GM19238 (cell line): ENCODE results near the gene SENP1.
"Not testable (repeated sequence)": the region's sequence is repeated elsewhere in the genome, so short reads cannot be mapped to it uniquely, and the experiment has no call there.

ENCODE experiments used
- DNase-seq: peaks from one replicate; pipeline ENCODE4 v3.0.0; 2011; ENCODE audit warnings: low spot score; ENCODE audit not compliant: insufficient read length

SENP1 gene

DNA sequence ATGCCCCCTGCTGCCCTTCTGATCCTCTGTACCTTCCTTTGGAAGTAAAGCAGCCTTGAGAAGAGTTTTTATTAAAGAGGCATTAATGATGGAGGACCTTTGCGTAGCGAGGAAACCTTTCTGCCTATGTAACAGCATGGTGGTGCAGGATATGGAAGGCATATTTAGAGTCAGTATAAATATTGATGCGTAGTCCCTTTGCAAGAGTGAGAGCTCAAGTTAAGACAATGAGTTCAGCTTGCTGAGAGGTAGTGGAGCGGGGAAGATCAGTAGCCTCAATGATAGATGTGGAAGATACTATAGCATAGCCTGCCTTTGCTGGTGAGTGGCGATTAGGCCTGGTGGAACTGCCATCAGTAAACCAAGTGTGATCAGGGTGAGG, 5.4 kb upstream of the SENP1 start:
- not testable (repeated sequence) for DNase-seq

DNA sequence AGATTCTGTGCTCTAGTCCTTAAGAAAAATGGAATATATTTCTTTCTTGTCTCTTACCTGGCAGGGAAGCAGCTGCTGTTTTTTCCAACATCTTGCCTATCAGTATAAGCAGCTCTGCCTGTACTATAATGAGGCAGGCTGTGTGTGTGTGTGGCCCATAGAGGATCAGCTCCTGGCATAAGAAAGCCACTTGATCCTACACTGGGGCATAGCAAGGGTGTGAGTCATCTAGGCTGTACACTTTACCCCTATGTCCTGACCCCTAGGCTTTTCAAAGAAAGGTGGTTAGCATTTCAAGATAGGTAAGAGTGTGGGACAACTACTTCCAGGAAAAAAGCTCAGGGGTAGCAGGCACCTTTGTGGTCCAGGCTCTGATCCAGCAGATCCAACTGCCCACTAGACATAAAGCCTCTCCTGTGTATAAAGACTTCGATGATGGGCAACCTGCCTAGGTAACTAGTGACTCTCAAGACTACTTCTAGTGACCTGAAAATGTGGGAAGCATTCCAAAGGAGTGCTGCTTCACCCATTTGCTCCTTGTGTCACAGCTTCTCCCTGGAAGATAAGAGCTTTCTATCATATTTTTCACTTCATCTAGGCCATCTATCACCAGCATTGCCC, 4.9 kb upstream of the SENP1 start:
- DNase-seq = no peak

DNA sequence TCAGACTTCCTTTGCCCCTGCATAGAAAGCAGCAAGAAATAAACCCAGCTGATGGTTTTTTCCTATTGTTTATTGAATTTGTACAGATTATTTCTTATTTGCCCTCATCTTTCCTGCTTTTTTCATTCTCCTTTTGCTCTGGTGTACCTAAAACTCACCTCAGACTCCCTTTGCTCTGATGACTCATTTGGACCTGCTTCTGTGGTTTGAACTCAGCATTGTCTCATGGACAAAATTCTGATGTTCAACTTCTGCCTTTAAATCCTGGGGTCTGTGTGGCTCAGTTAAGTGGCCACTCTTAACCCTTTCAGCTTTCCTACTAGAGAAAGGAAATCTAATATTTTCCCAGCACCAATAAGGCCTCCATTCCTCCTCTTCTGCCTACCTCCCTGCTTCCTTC, 3.5 kb upstream of the SENP1 start:
- no peak for DNase-seq

DNA sequence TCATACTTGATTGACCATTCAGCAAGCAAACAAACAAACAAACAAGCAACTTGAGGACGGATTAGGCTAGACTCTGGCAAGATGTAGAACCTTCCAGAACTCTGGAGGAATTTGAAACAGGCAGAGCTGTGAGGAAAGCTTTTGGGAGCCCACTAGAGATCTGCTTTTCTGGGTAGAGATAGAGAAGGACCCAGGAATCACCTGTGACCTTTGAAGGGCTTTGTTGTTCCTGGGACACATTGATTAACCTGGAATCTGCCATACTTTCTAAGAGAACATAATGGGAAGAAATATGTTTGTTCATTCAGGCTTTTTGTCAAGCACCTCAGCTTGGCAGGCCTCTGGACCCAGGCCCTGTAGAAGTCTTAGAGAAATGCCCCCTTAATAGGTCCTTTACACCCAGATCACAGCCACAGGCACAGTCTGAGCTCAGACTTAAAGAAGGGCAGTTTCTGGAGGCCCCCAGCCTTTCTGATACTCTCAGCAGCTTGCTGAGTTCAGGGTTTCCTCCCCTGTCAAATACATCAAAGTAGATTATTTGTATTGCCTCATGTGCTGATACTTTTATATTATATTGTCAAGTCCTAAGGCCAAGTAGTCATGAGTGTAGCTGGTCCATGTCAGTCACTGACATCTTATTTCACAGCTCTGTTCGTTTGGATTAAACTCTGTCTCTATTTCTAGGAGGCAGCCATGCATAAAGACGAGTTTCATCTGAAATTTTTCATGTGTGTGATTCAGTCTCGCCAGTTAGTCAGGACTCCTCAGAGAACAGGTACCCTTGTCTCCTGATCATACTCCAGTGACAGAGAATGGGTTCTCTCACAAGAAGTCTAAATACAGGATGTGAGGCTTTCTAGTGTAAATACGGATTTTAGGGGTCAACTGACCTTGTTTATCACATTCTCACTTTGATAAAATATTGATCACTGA, 1.1 kb upstream of the SENP1 start:
- DNase-seq = no peak

DNA sequence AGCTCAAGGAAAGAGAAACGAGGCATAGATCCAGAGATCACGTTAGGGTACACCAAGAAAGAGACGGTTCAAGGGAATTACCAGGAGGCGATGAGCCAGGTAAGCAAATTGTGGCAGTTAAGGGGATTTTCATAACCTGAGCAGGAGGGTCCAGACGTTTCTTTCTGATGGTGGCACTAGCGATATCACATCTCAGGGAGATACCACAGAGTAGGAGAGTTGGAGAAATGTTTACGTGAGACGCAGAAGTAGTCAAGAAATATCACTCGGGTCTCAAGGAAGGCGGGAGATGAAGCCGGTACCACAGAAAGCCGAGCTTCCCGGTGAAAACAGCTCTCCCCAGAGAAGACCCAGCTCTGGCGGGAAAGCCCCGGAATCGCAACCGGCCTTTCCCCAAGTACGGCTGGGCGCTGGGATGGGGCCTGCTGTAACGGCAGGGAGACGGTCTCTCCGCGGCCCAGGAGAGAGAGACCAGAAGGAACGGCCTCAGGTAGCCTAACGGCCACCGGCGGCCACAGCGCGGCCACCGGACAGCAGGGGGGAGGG, 485 bp downstream of the SENP1 start:
- peak; percentile 15 for DNase-seq

DNA sequence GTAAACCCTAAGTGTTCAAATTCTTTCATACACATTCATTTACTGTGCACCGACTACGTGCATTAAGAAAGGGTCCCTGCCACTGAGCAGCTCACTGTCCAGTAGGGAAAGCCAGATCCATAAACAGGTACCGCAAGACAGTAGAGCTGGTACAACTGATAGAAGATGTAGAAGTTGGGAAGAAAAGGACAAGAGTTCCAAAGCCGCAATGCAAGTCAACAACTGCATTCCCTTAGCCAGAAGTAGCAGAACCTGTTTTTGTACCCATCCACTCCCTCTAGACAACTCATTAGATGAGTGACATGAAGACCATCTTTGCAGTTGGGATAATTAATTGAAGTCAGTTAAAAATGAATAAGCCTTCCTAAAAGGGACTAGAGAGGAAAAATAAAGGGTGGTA, 1.3 kb downstream of the SENP1 start:
- no peak for DNase-seq

DNA sequence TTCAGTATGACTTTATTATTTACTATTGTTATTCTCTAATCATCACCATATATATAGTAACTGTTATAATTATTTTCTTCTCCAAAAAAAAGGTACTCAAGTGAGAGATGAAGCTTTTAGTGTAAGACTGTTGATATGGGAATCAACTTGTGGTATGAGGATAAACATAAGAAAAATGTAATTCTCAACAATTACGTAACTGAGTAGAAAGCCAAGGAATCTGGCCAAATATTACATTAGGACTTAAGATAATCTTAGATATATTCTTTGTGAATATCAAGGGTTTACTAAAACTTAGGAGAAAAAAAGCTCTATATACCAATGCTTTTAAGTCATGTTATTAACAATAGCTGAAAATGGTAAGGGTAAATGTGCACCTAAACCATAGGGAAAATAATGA, 13.3 kb downstream of the SENP1 start:
- DNase-seq = no peak

DNA sequence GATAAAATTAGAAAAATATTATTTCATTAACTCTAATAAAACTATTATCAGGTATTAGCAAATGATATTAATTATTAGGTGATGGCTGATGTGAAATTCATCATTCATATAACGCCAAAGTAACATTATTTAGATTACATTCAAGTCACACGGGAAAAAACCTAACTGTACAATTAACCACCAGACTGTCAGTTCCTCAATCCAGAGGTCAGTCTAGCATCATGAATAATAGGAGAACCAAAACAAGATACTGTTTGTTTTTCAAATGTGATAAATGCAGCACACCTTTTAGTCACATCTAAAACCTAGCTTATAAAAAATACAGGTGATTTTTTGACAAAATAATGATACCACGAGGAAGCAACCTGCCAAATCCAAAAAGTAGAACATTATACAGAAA, 19.6 kb downstream of the SENP1 start:
- no peak for DNase-seq

DNA sequence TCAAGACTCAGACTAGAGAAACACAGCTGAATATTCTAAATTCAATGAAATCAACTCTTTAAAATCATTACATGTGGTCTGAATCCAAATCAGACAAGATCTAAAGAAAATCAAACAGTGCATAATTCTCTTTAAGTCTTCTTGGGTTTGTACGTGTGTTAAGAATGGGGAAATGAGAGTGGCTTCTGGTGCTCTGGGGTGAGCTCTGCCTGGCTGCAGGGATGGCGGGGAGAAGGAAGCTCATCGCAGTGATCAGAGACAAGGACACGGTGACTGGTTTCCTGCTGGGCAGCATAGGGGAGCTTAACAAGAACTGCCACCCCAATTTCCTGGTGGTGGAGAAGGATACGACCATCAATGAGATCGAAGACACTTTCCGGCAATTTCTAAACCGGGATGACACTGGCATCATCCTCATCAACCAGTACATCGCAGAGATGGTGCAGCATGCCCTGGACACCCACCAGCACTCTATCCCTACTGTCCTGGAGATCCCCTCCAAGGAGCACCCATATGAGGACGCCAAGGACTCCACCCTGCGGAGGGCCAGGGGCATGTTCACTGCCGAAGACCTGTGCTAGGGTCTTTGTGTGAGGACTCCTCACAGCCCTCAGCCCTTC, 20.9 kb downstream of the SENP1 start:
- DNase-seq = no peak

DNA sequence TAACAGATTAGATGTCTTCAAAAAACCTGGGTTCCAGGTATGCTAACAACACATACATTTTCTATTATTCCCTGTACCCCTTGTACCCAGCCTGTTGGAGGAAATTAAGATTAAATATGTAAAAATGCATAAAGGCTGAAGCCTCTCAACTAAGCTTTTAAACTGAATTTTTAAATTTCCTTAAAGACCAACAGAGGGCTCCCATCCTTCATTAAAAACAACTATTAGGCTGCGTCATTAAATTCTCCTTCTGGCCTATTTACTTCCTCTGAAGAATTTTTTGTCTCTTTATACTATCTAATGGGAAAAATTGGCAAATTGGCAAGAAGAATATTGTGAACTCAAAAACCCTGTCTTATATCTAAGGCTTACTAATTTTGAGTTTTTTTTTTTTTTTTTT, 21.8 kb downstream of the SENP1 start:
- no peak for DNase-seq

DNA sequence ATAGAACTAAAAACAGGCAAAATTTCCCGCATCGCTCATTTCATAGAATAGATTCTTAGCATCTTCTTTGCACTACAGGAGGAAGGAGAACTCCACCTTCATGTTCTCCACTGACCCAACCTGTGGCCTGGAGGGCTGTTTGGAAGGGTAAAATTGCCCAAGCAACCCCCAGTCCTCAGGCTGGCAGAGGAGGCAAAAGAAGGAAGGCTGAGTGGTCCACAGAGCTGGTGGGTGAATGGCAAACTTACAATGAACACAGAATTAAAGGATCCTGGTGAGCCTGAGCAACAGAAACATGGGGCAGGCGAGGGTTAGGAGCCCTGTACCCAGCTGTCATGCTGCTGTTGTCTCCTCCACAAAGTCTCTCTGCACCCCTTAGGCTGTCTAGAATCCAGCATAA, 25.1 kb downstream of the SENP1 start:
- no peak for DNase-seq

DNA sequence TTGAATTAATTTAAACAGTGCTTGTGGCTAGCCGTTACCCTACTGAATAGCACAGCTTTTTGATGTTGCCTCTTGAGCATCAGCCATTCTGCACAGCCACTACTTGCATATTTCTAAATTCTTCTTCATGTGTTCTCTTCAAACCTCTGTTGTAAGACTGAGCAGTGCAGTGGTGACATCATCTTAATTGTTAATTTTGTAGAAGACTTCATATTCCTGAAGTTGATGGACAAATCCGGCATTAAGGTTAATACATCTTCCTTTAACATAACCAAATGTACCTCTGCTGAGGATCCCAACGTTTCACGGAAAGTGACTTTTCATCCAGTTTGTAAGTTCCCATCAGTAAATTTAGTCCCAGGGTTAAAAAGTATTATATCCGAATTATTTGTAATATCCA, 25.6 kb downstream of the SENP1 start:
- DNase-seq = no peak

DNA sequence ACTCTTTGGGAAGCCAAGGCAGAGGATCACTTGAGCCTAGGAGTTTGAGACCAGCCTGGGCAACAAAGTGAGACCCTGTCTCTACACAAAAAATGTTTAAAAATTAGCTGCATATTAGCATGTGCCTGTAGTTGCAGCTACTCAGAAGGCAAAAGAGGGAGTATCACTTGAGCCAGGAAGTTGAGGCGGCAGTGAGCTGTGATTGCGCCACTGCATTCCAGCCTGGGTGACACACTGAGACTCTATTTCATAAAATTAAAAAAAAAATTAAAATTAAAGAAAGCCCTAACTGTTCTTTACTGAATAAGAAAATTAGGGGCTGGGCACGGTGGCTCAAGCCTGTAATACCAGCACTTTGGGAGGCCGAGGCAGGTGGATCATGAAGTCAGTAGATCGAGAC, 27.0 kb downstream of the SENP1 start:
- DNase-seq = no peak

DNA sequence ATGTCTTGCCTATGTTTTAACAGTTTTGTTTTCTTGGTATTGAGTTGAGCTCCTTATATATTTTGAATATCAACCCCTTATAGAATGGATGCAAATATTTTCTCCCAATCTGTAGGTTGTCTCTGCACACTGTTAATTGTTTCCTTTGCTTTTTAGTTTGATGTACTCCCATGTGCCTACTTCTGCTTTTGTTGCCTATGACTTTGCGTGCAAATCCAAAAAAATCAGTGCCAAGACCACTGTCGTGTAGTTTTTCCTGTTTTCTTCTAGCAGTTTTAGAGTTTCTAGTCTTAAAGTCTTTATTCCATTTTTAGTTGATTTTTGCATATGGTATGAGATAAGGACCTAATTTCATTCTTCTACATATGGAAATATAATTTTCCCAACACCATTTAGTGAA, 28.8 kb downstream of the SENP1 start:
- DNase-seq = no peak

DNA sequence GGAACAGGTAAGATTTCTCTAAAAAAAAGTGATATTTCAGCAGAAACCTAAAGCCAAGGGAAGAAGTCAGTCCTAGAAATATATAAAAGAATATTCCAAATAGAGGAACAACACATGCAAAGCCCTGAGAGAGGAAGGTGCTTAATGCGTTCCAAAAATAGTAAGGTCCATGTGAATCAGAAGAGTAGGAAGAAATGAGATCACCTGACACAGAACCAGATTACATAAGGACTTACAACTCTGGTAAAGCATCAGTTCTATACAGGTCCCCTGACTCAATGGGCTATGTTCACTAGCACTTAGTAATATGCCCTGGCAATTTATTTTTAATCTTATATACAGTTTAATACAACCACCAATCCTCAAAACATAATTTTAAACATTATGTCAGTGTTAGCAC, 30.0 kb downstream of the SENP1 start:
- DNase-seq = no peak

DNA sequence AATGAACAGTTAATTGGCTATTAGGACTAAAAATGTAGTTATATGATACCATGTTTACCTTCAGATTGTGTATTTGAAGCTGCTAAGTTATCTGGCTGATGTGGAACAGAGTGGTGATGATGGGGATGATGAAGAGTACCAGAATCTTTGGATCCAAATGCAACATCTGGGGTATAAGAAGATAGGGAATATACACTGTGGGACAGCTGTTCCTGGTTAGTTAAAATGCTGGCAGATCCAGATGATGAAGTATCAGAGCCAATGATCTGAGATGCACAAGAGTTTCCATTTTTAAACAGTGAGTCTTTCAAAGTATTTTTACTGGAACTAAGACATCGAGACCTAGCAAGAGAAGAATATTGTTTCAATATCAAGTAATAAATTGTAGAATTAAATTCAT, 31.6 kb downstream of the SENP1 start:
- DNase-seq = no peak

DNA sequence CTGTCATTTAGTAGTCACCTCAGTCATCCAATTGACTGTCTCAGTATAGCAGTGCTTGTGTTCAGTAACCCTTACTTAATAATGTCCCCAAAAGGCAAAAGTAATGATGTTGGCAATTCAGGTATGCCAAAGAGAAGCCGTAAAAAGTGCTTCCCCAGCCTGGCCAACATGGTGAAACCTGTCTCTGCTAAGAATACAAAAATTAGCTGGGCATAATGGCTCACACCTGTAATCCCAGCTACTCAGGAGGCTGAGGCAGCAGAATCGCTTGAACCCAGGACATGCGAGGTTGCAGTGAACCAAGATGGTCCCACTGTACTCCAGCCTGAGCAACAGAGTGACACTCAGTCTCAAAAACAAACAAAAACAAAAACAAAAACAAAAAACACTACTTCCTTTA, 33.6 kb downstream of the SENP1 start:
- no peak for DNase-seq

DNA sequence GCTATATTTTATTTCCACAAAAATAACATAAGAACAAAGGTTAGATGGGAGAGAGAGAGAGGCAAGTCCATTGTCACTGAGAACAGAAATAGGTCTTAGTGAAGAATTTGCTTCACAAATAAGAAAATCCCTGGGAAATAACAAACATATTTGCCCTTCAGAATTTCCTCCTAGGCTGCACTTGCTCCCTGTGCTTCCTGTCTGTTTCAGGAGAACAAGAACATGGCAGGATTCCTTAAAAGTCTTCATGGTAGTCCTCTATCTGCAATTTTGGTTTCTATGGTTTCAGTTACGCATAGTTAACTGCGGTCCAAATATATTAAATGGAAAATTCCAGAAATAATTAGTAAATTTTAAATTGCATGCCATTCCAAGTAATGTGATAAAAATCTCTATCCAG, 34.1 kb downstream of the SENP1 start:
- no peak for DNase-seq

DNA sequence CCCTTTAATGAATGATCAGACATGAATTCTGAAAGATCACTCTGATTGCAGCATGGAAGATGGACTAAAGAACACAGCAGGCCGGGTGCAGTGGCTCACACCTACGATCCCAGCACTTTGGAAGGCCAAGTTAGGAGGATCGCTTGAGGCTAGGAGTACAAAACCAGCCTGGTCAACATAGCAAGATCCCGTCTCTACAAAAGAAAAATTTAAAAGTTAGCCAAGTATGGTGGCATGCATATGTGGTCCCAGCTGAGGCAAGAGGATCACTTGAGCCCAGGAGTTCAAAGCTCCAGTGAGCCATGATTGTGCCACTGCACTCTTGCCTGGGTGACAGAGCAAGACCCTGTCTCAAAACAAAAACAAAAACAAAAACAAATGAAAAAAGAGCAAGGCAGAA, 35.1 kb downstream of the SENP1 start:
- DNase-seq = no peak

DNA sequence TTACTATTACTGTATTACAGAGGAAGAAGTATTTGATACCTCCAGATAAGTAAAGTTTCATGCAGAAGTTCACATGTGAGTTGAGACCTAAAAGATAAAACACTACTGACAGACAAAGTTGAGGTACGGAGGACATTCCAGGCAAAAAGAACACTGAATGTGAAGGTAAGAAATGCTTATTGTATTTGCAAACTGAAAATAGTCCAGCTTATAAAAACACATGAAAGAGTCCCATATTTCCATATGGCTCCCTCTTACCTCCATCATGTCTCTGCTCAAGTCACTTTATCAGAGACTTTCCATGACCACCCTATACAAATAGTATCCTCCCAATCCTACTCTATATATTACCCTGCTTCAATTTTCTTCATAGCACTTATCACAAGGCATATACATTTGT, 35.8 kb downstream of the SENP1 start:
- no peak for DNase-seq

DNA sequence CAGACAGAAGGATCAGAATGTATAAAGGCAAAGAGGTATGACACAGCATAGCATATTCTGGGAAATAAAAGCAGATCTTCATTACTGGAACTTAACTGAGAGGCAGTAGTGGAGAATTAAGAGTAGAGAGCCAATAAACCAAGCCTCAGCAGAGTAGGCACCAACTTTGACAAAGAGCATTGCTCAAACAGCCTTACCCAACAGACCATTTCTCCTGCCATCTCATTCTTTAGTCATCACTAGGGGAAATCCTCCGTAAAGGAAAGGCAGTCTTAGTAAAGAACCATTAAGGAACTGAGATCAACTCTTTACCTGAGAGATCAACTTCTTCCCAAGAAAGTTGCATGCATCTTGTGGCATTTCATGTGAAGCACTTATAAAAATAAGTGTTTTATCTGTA, 36.6 kb downstream of the SENP1 start:
- no peak for DNase-seq

DNA sequence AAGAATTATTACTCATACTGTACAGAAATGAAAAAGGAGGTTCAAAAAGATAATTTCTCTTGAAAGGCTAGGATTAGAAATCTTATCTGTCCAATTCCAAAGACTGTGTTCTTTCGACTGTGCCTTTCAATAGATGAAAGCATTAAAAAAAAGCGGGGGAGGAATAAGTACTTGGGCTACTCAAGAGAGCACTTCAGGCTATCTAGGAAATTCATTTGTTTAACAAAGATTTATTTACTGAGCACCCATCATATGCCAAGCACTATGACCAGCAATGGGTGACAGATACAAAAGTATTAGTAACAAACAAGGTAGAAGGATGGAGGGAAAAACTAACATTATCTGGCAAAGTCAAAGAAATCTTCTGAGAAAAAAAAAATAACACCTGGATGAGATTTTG, 37.4 kb downstream of the SENP1 start:
- no peak for DNase-seq
